SU-DHL-6 (cell line): ENCODE data around the gene ZSWIM8.

Experiments
- H2AFZ ChIP-seq: fragments of 200-600 bp; sonication (generic); 2 replicates; pipeline ENCODE4 v1.6.1; 2014; ENCODE audit warnings: low read depth, mild to moderate bottlenecking, moderate library complexity, mixed read lengths, antibody characterized with exemption, low read length; ENCODE audit not compliant: severe bottlenecking
- H3F3A ChIP-seq: fragments of 200-600 bp; shearing (Covaris generic); 2 replicates; pipeline ENCODE4 v1.6.0; 2016; ENCODE audit warnings: antibody characterized with exemption, mild to moderate bottlenecking; ENCODE audit not compliant: insufficient read depth
- H3K27ac ChIP-seq: fragments of 200-600 bp; sonication (generic); 2 replicates; pipeline ENCODE4 v1.5.1; 2016; ENCODE audit warnings: low read depth, mild to moderate bottlenecking, low read length, moderate library complexity, mixed read lengths
- H3K27me3 ChIP-seq: fragments of 200-600 bp; sonication (generic), shearing (Covaris generic); 2 replicates; pipeline ENCODE4 v1.6.0; 2014; ENCODE audit warnings: mild to moderate bottlenecking, low read length
- H3K36me3 ChIP-seq: fragments of 200-600 bp; sonication (generic); 2 replicates; pipeline ENCODE4 v1.6.1; 2014; ENCODE audit warnings: mild to moderate bottlenecking, low read length, mixed read lengths
- H3K4me2 ChIP-seq: fragments of 300-600, 200-600 bp; shearing (Covaris generic), sonication (generic); 2 replicates; pipeline ENCODE4 v1.6.0; 2014; ENCODE audit warnings: low read length, low read depth, mild to moderate bottlenecking; ENCODE audit not compliant: poor library complexity, severe bottlenecking
- H3K4me3 ChIP-seq: fragments of 200-600 bp; sonication (generic); 2 replicates; pipeline ENCODE4 v1.5.1; 2014; ENCODE audit warnings: antibody characterized with exemption, low read length, mild to moderate bottlenecking, mixed read lengths; ENCODE audit not compliant: insufficient read depth, poor library complexity, severe bottlenecking
- H3K79me2 ChIP-seq: fragments of 200-600 bp; sonication (generic); 2 replicates; pipeline ENCODE4 v1.6.1; 2014; ENCODE audit warnings: mild to moderate bottlenecking, low read length, moderate library complexity; ENCODE audit not compliant: insufficient read depth
- H3K9ac ChIP-seq: fragments of 200-600 bp; sonication (generic); 2 replicates; pipeline ENCODE4 v1.7.0; 2014; ENCODE audit warnings: mild to moderate bottlenecking, low read length
- H3K9me2 ChIP-seq: fragments of 200-600 bp; sonication (generic); replicated peaks from 2 replicates; pipeline ENCODE4 v1.6.1; 2014; ENCODE audit warnings: low read length; ENCODE audit not compliant: insufficient read depth
- H3K9me3 ChIP-seq: fragments of 200-600 bp; sonication (generic); 2 replicates; pipeline ENCODE4 v1.6.1; 2014; ENCODE audit warnings: low read length, mixed read lengths; ENCODE audit not compliant: insufficient read depth
- H4K20me1 ChIP-seq: fragments of 200-600 bp; sonication (generic); 2 replicates; pipeline ENCODE4 v1.6.1; 2014; ENCODE audit warnings: low read depth, mild to moderate bottlenecking, antibody characterized with exemption, low read length, moderate library complexity, mixed read lengths
- CTCF ChIP-seq: fragments of 200-600 bp; sonication (generic); IDR thresholded peaks from one replicate; pipeline ENCODE4 v1.5.1; 2017; ENCODE audit warnings: antibody characterized with exemption, mild to moderate bottlenecking, low read length, moderate library complexity; ENCODE audit not compliant: insufficient read depth, poor library complexity, severe bottlenecking
- EZH2phosphoT487 ChIP-seq: fragments of 200-600 bp; sonication (generic), shearing (Covaris generic); conservative IDR thresholded peaks from 2 replicates; pipeline ENCODE4 v1.6.1; 2018; ENCODE audit warnings: mild to moderate bottlenecking, antibody characterized with exemption, low read length, moderate library complexity, mixed read lengths

Gene ZSWIM8

GRCh38 chr10:73819513-73820093 is 34.2 kb downstream of the ZSWIM8 start:
- Histone ChIP-seq H2AFZ (no peak overlapping the region), H3K27ac (no peak overlapping the region), H3K9me3 (no peaks in the 10 kb centered on the region), H3F3A (no peaks in the 10 kb centered on the region), H4K20me1 (no peaks in the 10 kb centered on the region), H3K36me3 (no peaks in the 10 kb centered on the region), H3K4me2 (no peak overlapping the region), H3K9ac (no peak overlapping the region), H3K9me2 (no peaks in the 10 kb centered on the region), H3K4me3 (no peak overlapping the region), H3K79me2 (no peaks in the 10 kb centered on the region), H3K27me3 (no peaks in the 10 kb centered on the region)
- TF ChIP-seq EZH2phosphoT487: no peak
- TF ChIP-seq CTCF: no peak

- no peak overlapping the region for H3K27ac ChIP-seq
- H3K9ac ChIP-seq: no peak overlapping the region
- H3K36me3 ChIP-seq: no peaks in the 10 kb centered on the region
- no peaks in the 10 kb centered on the region for H3K79me2 ChIP-seq
- H3K4me3 ChIP-seq: no peak overlapping the region
- TF ChIP-seq EZH2phosphoT487: no peak
- no peak for TF ChIP-seq CTCF
- no peaks in the 10 kb centered on the region for H4K20me1 ChIP-seq
- H2AFZ ChIP-seq: no peak overlapping the region
- H3K27me3 ChIP-seq: no peaks in the 10 kb centered on the region
- no peaks in the 10 kb centered on the region for H3F3A ChIP-seq
- no peaks in the 10 kb centered on the region for H3K9me3 ChIP-seq
- H3K4me2 ChIP-seq: no peak overlapping the region
- H3K9me2 ChIP-seq: no peaks in the 10 kb centered on the region
These were observed 38.0 kb downstream of the ZSWIM8 start for GRCh38 chr10:73823391-73823790.

- no peaks in the 10 kb centered on the region for H3K36me3 ChIP-seq
- no peaks in the 10 kb centered on the region for H3K27me3 ChIP-seq
- H3K9me3 ChIP-seq: no peaks in the 10 kb centered on the region
- H3K27ac ChIP-seq: no peak overlapping the region
- H3K4me2 ChIP-seq: no peak overlapping the region
- no peaks in the 10 kb centered on the region for H3F3A ChIP-seq
- H3K79me2 ChIP-seq: no peaks in the 10 kb centered on the region
- no peaks in the 10 kb centered on the region for H3K9me2 ChIP-seq
- H2AFZ ChIP-seq: no peak overlapping the region
- no peak overlapping the region for H3K4me3 ChIP-seq
- H4K20me1 ChIP-seq: no peaks in the 10 kb centered on the region
- no peak overlapping the region for H3K9ac ChIP-seq
- TF ChIP-seq CTCF: no peak
- TF ChIP-seq EZH2phosphoT487: no peak
These were observed 38.8 kb downstream of the ZSWIM8 start for GRCh38 chr10:73824146-73824725.
